Testis (tissue), 3 donors: ENCODE measurements around the gene KIF16B. TPM values are rescaled to one million over a fixed set of nuclear protein-coding genes. Genes with fewer than 3 reads are reported as not detected.

Source experiments
- DNase-seq: peaks from one replicate; pipeline ENCODE4 v3.0.0-alpha.2; 2019
- H3K27ac ChIP-seq, 2 donors: fragments of 200-600 bp; sonication (generic); one replicate each; pipeline ENCODE4 v1.5.1; 2019
- H3K27me3 ChIP-seq: fragments of 200-600 bp; sonication (generic); one replicate; pipeline ENCODE4 v1.5.1; 2019
- H3K36me3 ChIP-seq: fragments of 200-600 bp; sonication (generic); one replicate; pipeline ENCODE4 v1.5.1; 2017; ENCODE audit warnings: low read depth; ENCODE audit errors: missing control alignments
- H3K4me1 ChIP-seq: fragments of 200-600 bp; sonication (generic); one replicate; pipeline ENCODE4 v1.5.1; 2019
- H3K4me3 ChIP-seq, 2 donors: fragments of 200-600 bp; sonication (generic); one replicate each; pipeline ENCODE4 v1.5.1; 2017 to 2019
- H3K9me3 ChIP-seq: fragments of 200-600 bp; sonication (generic); one replicate; pipeline ENCODE4 v1.5.1; 2017
- CTCF ChIP-seq, 3 experiments: fragments of 450-650 bp in 2 of 3; fragments of 200-600 bp in 1 of 3; sonication (generic) in 1 of 3; IDR thresholded peaks; one replicate each; pipeline ENCODE4 v1.5.1; 2016 to 2019; ENCODE audit warnings: antibody characterized with exemption in 3 of 3, mild to moderate bottlenecking in 2 of 3, moderate library complexity in 1 of 3
- POLR2A ChIP-seq: fragments of 450-650 bp; IDR thresholded peaks from one replicate; pipeline ENCODE4 v1.6.1; 2017; ENCODE audit warnings: antibody characterized with exemption, mild to moderate bottlenecking, moderate library complexity
- WGBS, 2 donors: methylation state at CpG; one replicate each; pipeline ENCODE4 v1.1.5; 2018; 5-methylcytosine and 5-hydroxymethylcytosine counted together
- intact Hi-C: fragments of 100-400 bp; cut with DNase I; formaldehyde crosslinking; loops from one replicate; pipeline ENCODE4 v1.15.1; 2023; ENCODE audit warnings: low total_unique reads
- polyA plus RNA-seq: library from polyadenylated mRNA; stranded (reverse); fragments of 350-450 nt; fragmentation: Illumina TruSeq; extraction: RNeasy Lipid Tissue Mini Kit (QIAGEN cat#74804); gene quantifications from one replicate; pipeline ENCODE4 v1.2.3, GENCODE V29; 2014; ENCODE audit warnings: low read depth, low replicate concordance; ENCODE audit not compliant: insufficient read depth
- total RNA-seq, 2 donors: library from RNA; depleted of rRNA; stranded (reverse); fragments of >200 nt; gene quantifications; one replicate each; pipeline ENCODE4 v1.2.3, GENCODE V29; 2016

Gene KIF16B
- total and polyA plus RNA-seq, 3 donors from 2014 or later, result 10.2 to 25.5 (median 22.3) TPM

DNA sequence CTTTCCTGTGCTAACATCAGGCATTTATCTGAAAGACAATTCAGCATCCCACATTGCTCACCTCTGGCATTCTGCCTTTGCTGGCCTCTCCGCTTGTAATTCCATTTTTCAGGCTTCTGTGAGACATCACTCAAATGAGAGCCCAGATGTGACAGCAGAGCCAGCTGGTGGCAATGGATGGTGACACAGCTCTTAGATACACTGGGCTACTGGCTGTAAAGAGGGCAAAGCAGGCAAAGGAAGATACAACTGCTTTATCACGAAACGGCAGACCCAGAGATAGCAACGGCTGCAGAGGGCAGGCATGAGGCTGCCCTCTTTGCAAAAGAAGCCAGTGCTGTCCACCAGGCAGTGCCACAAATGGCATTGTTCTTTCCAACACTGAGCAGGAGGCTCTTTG lies 329.8 kb downstream of the KIF16B start:
- no peaks in the 10 kb centered on the region for H3K9me3 ChIP-seq
- H3K27me3 ChIP-seq, result no peaks in the 10 kb centered on the region
- no peak overlapping the region for H3K4me3 ChIP-seq
- peak; percentile 62 for DNase-seq
- H3K36me3 ChIP-seq, result no peaks in the 10 kb centered on the region
- no peak overlapping the region for H3K27ac ChIP-seq
- intact Hi-C loops, result no loop called here
- H3K4me1 ChIP-seq, result peaks cover 14% of the 10 kb centered on the region
- TF ChIP-seq CTCF (IDR thresholded peaks at IDR 0.05), result no peak
- no peak for TF ChIP-seq POLR2A
- 66 to 76% methylated on average over 4 of the region's 4 CpGs for WGBS, 2 donors

GRCh38 chr20:16241911-16242310 lies 331.3 kb downstream of the KIF16B start:
- Histone ChIP-seq H3K27ac (no peak overlapping the region), H3K27me3 (no peaks in the 10 kb centered on the region), H3K4me1 (no peaks in the 10 kb centered on the region), H3K9me3 (no peaks in the 10 kb centered on the region), H3K4me3 (no peak overlapping the region), H3K36me3 (no peaks in the 10 kb centered on the region)
- intact Hi-C loops, result no loop called here
- DNase-seq, result peak; percentile 31
- TF ChIP-seq POLR2A (no peak), CTCF (IDR thresholded peaks at IDR 0.05) (no peak)

- intact Hi-C loops, result no loop called here
- no peak overlapping the region for H3K4me3 ChIP-seq
- H3K27me3 ChIP-seq, result no peaks in the 10 kb centered on the region
Observed at GRCh38 chr20:16240355-16240754, 332.9 kb downstream of the KIF16B start.

GRCh38 chr20:16236589-16237241 lies 336.5 kb downstream of the KIF16B start:
- DNase-seq, result no peak
- intact Hi-C loops, result no loop called here
- 84 to 89% methylated on average over 9 of the region's 9 CpGs for WGBS, 2 donors

More at GRCh38 chr20:16240355-16240754, 332.9 kb downstream of the KIF16B start:
- no peaks in the 10 kb centered on the region for H3K9me3 ChIP-seq
- H3K4me1 ChIP-seq, result no peaks in the 10 kb centered on the region
- H3K27ac ChIP-seq, result no peak overlapping the region
- TF ChIP-seq CTCF (IDR thresholded peaks at IDR 0.05), result no peak
- TF ChIP-seq POLR2A, result no peak
- H3K36me3 ChIP-seq, result no peaks in the 10 kb centered on the region
- DNase-seq, result no peak

More at GRCh38 chr20:16236589-16237241, 336.5 kb downstream of the KIF16B start:
- no peak overlapping the region for H3K4me3 ChIP-seq
- TF ChIP-seq POLR2A (no peak), CTCF (IDR thresholded peaks at IDR 0.05) (no peak)
- H3K27me3 ChIP-seq, result no peaks in the 10 kb centered on the region
- H3K9me3 ChIP-seq, result no peaks in the 10 kb centered on the region
- H3K4me1 ChIP-seq, result no peaks in the 10 kb centered on the region
- H3K27ac ChIP-seq, result no peak overlapping the region
- no peaks in the 10 kb centered on the region for H3K36me3 ChIP-seq
